Gastroesophageal sphincter (tissue), 4 donors: ENCODE data around the gene CBLL1. TPM values are rescaled to one million over a fixed set of nuclear protein-coding genes. Genes with fewer than 3 reads are reported as not detected.

Source experiments
- ATAC-seq: fragments of 150-250 bp; one replicate; pipeline ENCODE4 v1.9.1; 2016; ENCODE audit warnings: mild to moderate bottlenecking, moderate library complexity
- H3K27ac ChIP-seq, 4 donors: fragments of 200-600 bp; sonication (generic) in 3 of 4; 1 replicate in 3 of 4; 2 replicates in 1 of 4; pipeline ENCODE4 v1.5.1; 2016 to 2019
- H3K27me3 ChIP-seq: fragments of 200-600 bp; sonication (generic); one replicate; pipeline ENCODE4 v1.5.1; 2019
- H3K36me3 ChIP-seq, 2 donors: fragments of 200-600 bp; sonication (generic); one replicate each; pipeline ENCODE4 v1.5.1; 2019; ENCODE audit warnings: control low read depth in 1 of 2
- H3K4me1 ChIP-seq, 3 donors: fragments of 200-600 bp; sonication (generic); 1 replicate in 2 of 3; 2 replicates in 1 of 3; pipeline ENCODE4 v1.5.1; 2016 to 2019; ENCODE audit warnings: control low read depth in 2 of 3
- H3K4me3 ChIP-seq, 2 donors: fragments of 200-600 bp; sonication (generic); one replicate each; pipeline ENCODE4 v1.5.1; 2019; ENCODE audit warnings: mild to moderate bottlenecking in 1 of 2, moderate library complexity in 1 of 2
- H3K9me3 ChIP-seq, 3 donors: fragments of 200-600 bp; sonication (generic); one replicate each; pipeline ENCODE4 v1.5.1; 2017 to 2019; ENCODE audit warnings: control low read depth in 2 of 3
- EP300 ChIP-seq: sonication (generic); formaldehyde crosslinking; IDR thresholded peaks from one replicate; pipeline ENCODE4 v1.6.1; 2017; ENCODE audit warnings: antibody characterized with exemption, mild to moderate bottlenecking
- POLR2A ChIP-seq, 2 donors: fragments of 450-650 bp; IDR thresholded peaks; one replicate each; pipeline ENCODE4 v1.6.1; 2017; ENCODE audit warnings: antibody characterized with exemption in 2 of 2, mild to moderate bottlenecking in 2 of 2, moderate library complexity in 1 of 2
- POLR2AphosphoS5 ChIP-seq: sonication (generic); formaldehyde crosslinking; IDR thresholded peaks from one replicate; pipeline ENCODE4 v1.6.1; 2017; ENCODE audit warnings: antibody characterized with exemption
- WGBS, 2 donors: methylation state at CpG; one replicate each; pipeline ENCODE4 v1.1.5; 2018; ENCODE audit warnings: low coverage in 1 of 2; 5-methylcytosine and 5-hydroxymethylcytosine counted together
- total RNA-seq, 4 donors: library from RNA; depleted of rRNA; stranded (reverse); fragments of >200 nt; gene quantifications; one replicate each; pipeline ENCODE4 v1.1.0, GENCODE V29; 2016
- TF ChIP-seq, protein P1 (sequence below), 4 experiments: fragments of 200-600 bp in 2 of 4; fragments of 450-650 bp in 2 of 4; sonication (generic) in 1 of 4; IDR thresholded peaks; one replicate each; pipeline ENCODE4 v1.5.1; 2017 to 2019; ENCODE audit warnings: antibody characterized with exemption in 4 of 4, mild to moderate bottlenecking in 2 of 4, moderate library complexity in 2 of 4

CBLL1 gene
- total RNA-seq, 4 donors from 2014 or later: 42.8 to 65.8 (median 53.8) TPM

DNA sequence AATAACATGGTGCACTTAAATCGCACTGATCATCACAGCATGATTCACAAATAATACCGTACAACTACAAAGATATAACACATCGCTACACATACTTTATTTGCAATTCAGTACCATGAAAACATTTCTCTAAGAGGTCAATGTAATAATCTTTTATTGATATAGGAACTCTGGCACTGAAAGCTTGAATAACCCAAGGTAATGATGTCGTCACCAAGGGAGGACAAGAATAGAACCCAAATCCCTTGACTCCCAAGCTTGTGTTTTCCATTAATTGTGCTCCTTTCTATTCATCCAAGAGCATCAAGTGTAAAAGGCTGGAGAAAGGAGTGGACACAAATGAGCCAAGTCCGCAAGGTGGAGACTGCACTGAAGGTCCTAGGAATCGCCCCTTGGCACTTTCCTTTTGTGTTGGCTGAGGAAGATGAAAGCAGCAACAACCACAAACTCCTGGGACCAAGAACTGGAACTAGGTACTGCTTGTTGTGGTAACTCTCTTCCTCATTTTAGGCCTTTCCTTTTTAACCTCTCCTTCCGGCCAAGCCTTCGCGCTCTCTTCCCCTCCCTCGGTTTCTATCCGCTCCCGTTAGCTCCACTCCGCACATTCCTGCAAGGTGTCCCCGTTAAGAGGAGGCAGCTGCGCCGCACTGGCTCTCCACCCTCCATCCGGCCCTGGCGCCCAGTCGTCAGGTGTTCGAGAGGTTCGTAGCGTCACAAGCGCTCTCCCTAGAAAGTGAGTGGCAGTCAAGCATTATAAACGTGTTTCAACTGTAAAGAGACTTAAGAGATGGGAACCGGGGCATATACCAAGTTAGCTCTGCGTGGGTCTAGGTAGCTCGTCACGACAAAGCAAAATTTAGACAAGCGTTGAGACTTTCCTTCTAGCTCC lies 1.0 kb upstream of the CBLL1 start:
- Histone ChIP-seq H3K4me3 (peak overlapping the region; percentile 79 to 85), H3K27me3 (no peaks in the 10 kb centered on the region), H3K4me1 (peaks cover 2 to 44% (median 8%) of the 10 kb centered on the region in 3 donors), H3K36me3 (no peaks in the 10 kb centered on the region), H3K27ac (peak overlapping the region; percentile 90 to 97 (median 94)), H3K9me3 (no peaks in the 10 kb centered on the region)
- 22 to 33% methylated on average over 11 to 27 of the region's 29 CpGs for WGBS, 2 donors
- TF ChIP-seq, protein P1, sequence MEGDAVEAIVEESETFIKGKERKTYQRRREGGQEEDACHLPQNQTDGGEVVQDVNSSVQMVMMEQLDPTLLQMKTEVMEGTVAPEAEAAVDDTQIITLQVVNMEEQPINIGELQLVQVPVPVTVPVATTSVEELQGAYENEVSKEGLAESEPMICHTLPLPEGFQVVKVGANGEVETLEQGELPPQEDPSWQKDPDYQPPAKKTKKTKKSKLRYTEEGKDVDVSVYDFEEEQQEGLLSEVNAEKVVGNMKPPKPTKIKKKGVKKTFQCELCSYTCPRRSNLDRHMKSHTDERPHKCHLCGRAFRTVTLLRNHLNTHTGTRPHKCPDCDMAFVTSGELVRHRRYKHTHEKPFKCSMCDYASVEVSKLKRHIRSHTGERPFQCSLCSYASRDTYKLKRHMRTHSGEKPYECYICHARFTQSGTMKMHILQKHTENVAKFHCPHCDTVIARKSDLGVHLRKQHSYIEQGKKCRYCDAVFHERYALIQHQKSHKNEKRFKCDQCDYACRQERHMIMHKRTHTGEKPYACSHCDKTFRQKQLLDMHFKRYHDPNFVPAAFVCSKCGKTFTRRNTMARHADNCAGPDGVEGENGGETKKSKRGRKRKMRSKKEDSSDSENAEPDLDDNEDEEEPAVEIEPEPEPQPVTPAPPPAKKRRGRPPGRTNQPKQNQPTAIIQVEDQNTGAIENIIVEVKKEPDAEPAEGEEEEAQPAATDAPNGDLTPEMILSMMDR (IDR thresholded peaks at IDR 0.05): no peak
- TF ChIP-seq POLR2AphosphoS5: no peak
- no peak for TF ChIP-seq POLR2A (IDR thresholded peaks at IDR 0.05)
- TF ChIP-seq EP300: no peak
- ATAC-seq: peak; percentile 34

DNA sequence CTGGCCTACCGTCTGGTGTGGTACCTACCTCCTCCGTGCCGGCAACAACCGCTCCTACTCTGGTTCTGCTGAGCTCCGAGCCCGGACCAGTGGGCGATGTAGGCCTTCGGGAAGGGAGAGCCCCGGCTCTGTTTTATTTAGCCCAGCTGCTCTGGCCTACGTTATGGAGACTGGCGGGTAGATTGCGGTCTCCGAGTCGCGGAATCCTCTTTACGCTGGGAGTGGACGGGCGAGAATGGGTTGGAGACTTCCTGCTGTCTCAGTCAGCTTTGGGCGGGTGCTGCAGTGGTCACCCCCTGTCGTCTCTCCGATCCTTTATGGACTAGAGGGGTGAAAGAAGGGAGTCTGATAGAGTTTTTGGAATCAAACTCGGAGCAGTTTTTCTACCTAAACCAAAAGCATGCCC lies 406 bp downstream of the CBLL1 start:
- no peak for TF ChIP-seq POLR2A (IDR thresholded peaks at IDR 0.05)
- TF ChIP-seq, protein P1 (IDR thresholded peaks at IDR 0.05): no peak
- no peak for TF ChIP-seq EP300
- no peak for TF ChIP-seq POLR2AphosphoS5
- peak; percentile 40 for ATAC-seq
- Histone ChIP-seq H3K36me3 (peaks cover 0 to 7% of the 10 kb centered on the region in 2 donors), H3K4me1 (peaks cover 2 to 58% (median 8%) of the 10 kb centered on the region in 3 donors), H3K4me3 (peak overlapping the region; percentile 79 to 85), H3K27me3 (no peaks in the 10 kb centered on the region), H3K27ac (peak overlapping the region; percentile 90 to 97 (median 94)), H3K9me3 (no peaks in the 10 kb centered on the region)
- 0% methylated on average over 1 to 6 of the region's 22 CpGs for WGBS, 2 donors

DNA sequence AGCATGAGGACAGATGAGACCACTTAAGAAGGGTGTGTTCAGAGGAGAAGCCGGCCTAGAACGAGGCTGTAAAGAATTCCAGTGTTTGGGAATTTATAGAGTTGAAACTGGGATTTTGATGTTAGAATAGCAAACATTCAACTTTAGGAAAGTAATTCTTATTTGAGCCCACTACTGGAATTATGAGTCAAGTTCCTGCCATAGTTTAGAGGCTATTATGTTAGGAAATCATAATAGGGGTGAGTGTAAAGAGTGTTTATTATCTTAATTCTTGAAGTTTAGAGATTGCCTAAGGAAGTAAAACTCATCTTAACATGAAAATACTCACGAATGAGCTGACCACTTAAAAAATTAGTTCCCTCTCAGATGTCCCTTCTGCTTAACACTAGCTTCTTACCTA lies 2.1 kb downstream of the CBLL1 start:
- ATAC-seq: no peak
- Histone ChIP-seq H3K9me3 (no peaks in the 10 kb centered on the region), H3K27me3 (no peaks in the 10 kb centered on the region), H3K36me3 (peaks cover 0 to 23% of the 10 kb centered on the region in 2 donors), H3K4me1 (peaks cover 2 to 59% (median 8%) of the 10 kb centered on the region in 3 donors), H3K27ac (peak overlapping the region in 3 of 4 donors; percentile 10 to 94 (median 90)), H3K4me3 (peak overlapping the region; percentile 79 to 85)
- no peak for TF ChIP-seq POLR2A (IDR thresholded peaks at IDR 0.05)
- no peak for TF ChIP-seq POLR2AphosphoS5
- TF ChIP-seq EP300: no peak
- TF ChIP-seq, protein P1 (IDR thresholded peaks at IDR 0.05): no peak
- WGBS, 2 donors: 59 to 62% methylated on average over 3 of the region's 3 CpGs

DNA sequence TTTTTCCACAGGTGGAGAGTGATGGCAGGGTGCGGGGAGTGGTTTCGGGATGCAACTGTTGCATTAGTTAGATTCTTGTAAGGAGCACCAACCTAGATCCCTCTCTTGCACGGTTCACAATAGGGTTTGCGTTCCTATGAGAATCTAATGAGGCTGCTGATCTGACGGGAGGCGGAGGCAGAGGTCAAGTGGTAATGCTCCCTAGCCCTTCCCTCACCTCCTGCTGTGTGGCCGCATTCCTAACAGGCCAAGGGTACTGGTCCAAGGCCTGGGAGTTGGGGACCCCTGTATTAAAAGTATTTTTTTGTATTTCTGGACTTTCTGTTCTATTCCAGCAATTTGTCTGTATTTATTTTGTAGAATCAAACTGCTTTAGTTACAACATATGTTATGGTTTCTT lies 7.2 kb downstream of the CBLL1 start:
- Histone ChIP-seq H3K27ac (no peak overlapping the region), H3K36me3 (peaks cover 0 to 72% of the 10 kb centered on the region in 2 donors), H3K4me1 (peaks cover 0 to 33% (median 0%) of the 10 kb centered on the region in 3 donors), H3K27me3 (no peaks in the 10 kb centered on the region), H3K4me3 (no peak overlapping the region), H3K9me3 (no peaks in the 10 kb centered on the region)
- 78% methylated on average over 4 of the region's 7 CpGs; no CpG with 5 or more reads in 1 of the 2 donors for WGBS, 2 donors
- TF ChIP-seq EP300: no peak
- no peak for TF ChIP-seq POLR2AphosphoS5
- TF ChIP-seq POLR2A (IDR thresholded peaks at IDR 0.05): no peak
- TF ChIP-seq, protein P1 (IDR thresholded peaks at IDR 0.05): no peak
- no peak for ATAC-seq
